SK-N-MC (cell line): ENCODE measurements around the gene NUP214.
"Not testable (repeated sequence)": the region's sequence is repeated elsewhere in the genome, so short reads cannot be mapped to it uniquely, and the experiment has no call there.

Source experiments
- DNase-seq: peaks from one replicate; pipeline ENCODE4 v3.0.0-alpha.2; 2011; ENCODE audit warnings: low read depth, low spot score
- H3K27ac ChIP-seq: fragments of 200-600 bp; sonication (generic); 2 replicates; pipeline ENCODE4 v1.5.1; 2016; ENCODE audit warnings: mixed run types
- H3K36me3 ChIP-seq: fragments of 200-600 bp; sonication (generic); 2 replicates; pipeline ENCODE4 v1.6.1; 2017; ENCODE audit warnings: antibody characterized with exemption, low read length, mixed read lengths; ENCODE audit not compliant: insufficient read depth
- H3K4me3 ChIP-seq: fragments of 200-600 bp; sonication (generic); 2 replicates; pipeline ENCODE4 v1.5.1; 2016
- H3K9ac ChIP-seq: fragments of 200-600 bp; sonication (generic); 2 replicates; pipeline ENCODE4 v1.8.0; 2017; ENCODE audit warnings: mixed run types, mixed read lengths; ENCODE audit not compliant: insufficient read length
- H3K9me3 ChIP-seq: fragments of 200-600 bp; sonication (generic); 2 replicates; pipeline ENCODE4 v1.6.1; 2017; ENCODE audit warnings: low read depth, mild to moderate bottlenecking, antibody characterized with exemption, low read length, moderate library complexity, mixed read lengths
- EZH2 ChIP-seq: fragments of 200-600 bp; sonication (generic); IDR thresholded peaks from one replicate; pipeline ENCODE4 v1.6.1; 2017; ENCODE audit warnings: antibody characterized with exemption
- FOXP2 ChIP-seq: optimal IDR thresholded peaks from 2 replicates; pipeline ENCODE3; 2011; ENCODE audit warnings: mild to moderate bottlenecking, moderate library complexity; ENCODE audit not compliant: insufficient read depth; ENCODE audit errors: extremely low read length, control extremely low read depth
- POLR2AphosphoS5 ChIP-seq: IDR thresholded peaks from 2 replicates; pipeline ENCODE4 v1.6.1; 2012; ENCODE audit warnings: mild to moderate bottlenecking, low read depth, low read length, borderline replicate concordance

NUP214 gene

DNA sequence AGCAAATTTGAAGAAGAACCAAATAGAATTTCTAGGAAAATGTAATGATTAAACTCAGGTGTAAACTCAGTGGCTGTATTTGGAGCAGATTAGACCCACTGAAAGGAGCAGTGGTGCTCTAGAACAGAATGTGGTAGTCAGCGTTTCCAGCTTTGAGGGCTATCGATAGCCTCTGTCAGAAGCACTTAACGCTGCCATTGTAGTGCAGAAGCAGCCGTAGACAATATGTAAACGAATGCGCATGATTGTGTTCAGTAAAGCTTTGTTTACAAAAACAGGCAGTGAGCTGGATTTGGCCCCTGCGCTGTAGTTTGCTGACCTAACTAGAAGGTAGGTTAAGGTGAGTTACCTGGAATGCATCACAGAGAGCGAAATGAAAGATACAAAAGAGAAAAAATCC is 78.9 kb downstream of the NUP214 start:
- DNase-seq = no peak
- Histone ChIP-seq H3K36me3 (peaks cover 50% of the 10 kb centered on the region), H3K9me3 (no peaks in the 10 kb centered on the region), H3K9ac (no peak overlapping the region), H3K27ac (no peak overlapping the region), H3K4me3 (no peak overlapping the region)
- TF ChIP-seq EZH2 (no peak), POLR2AphosphoS5 (no peak), FOXP2 (no peak)

- Histone ChIP-seq H3K9me3 (no peaks in the 10 kb centered on the region), H3K9ac (no peak overlapping the region), H3K36me3 (peaks cover 46% of the 10 kb centered on the region), H3K4me3 (no peak overlapping the region), H3K27ac (no peak overlapping the region)
- no peak for TF ChIP-seq EZH2
- no peak for TF ChIP-seq FOXP2
- TF ChIP-seq POLR2AphosphoS5 = no peak
- no peak for DNase-seq
Measured at GRCh38 chr9:131206495-131206894, 81.1 kb downstream of the NUP214 start.

GRCh38 chr9:131211920-131212319 is 86.5 kb downstream of the NUP214 start:
- not testable (repeated sequence) for H3K27ac ChIP-seq, H3K9ac ChIP-seq, H3K9me3 ChIP-seq, H3K4me3 ChIP-seq, DNase-seq
- peaks cover 13% of the 10 kb centered on the region; the same call in 1 of the 2 replicates for H3K36me3 ChIP-seq

GRCh38 chr9:131214286-131214856 is 89.0 kb downstream of the NUP214 start:
- Histone ChIP-seq H3K9ac (no peak overlapping the region), H3K4me3 (no peak overlapping the region), H3K9me3 (no peaks in the 10 kb centered on the region), H3K36me3 (peaks cover 10% of the 10 kb centered on the region), H3K27ac (no peak overlapping the region)
- no peak for DNase-seq
- TF ChIP-seq POLR2AphosphoS5 (no peak), EZH2 (no peak), FOXP2 (no peak)

DNA sequence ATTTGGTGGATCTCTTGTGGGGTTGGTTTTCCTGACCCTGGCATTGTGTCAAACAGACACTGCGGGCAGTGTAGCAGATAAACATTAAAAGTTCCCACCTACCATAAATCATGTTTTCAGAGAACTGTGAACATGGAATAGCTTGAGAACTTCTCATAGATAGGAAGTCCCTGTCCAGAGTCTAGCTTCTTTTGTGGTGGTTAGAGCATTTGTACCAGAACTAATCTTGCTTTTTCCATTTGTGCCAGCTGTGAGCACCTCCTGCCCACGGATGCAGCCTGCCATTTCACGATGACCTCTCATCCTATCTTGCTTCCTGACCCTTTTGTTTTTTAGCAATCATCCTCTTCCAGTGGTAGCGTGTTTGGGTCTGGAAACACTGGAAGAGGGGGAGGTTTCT is 89.5 kb downstream of the NUP214 start:
- no peak overlapping the region for H3K9ac ChIP-seq
- DNase-seq = no peak
- peaks cover 7% of the 10 kb centered on the region for H3K36me3 ChIP-seq
- TF ChIP-seq EZH2 = no peak
- no peak for TF ChIP-seq FOXP2
- TF ChIP-seq POLR2AphosphoS5 = no peak
- no peaks in the 10 kb centered on the region for H3K9me3 ChIP-seq
- H3K27ac ChIP-seq = no peak overlapping the region
- no peak overlapping the region for H3K4me3 ChIP-seq

GRCh38 chr9:131216806-131217205 is 91.4 kb downstream of the NUP214 start:
- H3K36me3 ChIP-seq = peaks cover 5% of the 10 kb centered on the region

GRCh38 chr9:131217331-131218031 is 92.1 kb downstream of the NUP214 start:
- Histone ChIP-seq H3K36me3 (peaks cover 5% of the 10 kb centered on the region), H3K27ac (no peak overlapping the region), H3K9ac (no peak overlapping the region), H3K9me3 (no peaks in the 10 kb centered on the region), H3K4me3 (no peak overlapping the region)
- TF ChIP-seq POLR2AphosphoS5 (no peak), EZH2 (no peak), FOXP2 (no peak)
- no peak for DNase-seq

More at GRCh38 chr9:131216806-131217205, 91.4 kb downstream of the NUP214 start:
- Histone ChIP-seq H3K27ac (no peak overlapping the region), H3K4me3 (no peak overlapping the region), H3K9me3 (no peaks in the 10 kb centered on the region), H3K9ac (no peak overlapping the region)
- DNase-seq = no peak
- TF ChIP-seq FOXP2 = no peak
- TF ChIP-seq POLR2AphosphoS5 = no peak
- no peak for TF ChIP-seq EZH2

- DNase-seq = no peak
- Histone ChIP-seq H3K4me3 (no peak overlapping the region), H3K36me3 (peaks cover 5% of the 10 kb centered on the region), H3K27ac (no peak overlapping the region), H3K9me3 (no peaks in the 10 kb centered on the region), H3K9ac (no peak overlapping the region)
- no peak for TF ChIP-seq FOXP2
- TF ChIP-seq POLR2AphosphoS5 = no peak
- no peak for TF ChIP-seq EZH2
Measured at GRCh38 chr9:131218370-131218769, 93.0 kb downstream of the NUP214 start.

GRCh38 chr9:131220485-131220884 is 95.1 kb downstream of the NUP214 start:
- TF ChIP-seq FOXP2 (no peak), POLR2AphosphoS5 (no peak), EZH2 (no peak)
- Histone ChIP-seq H3K27ac (no peak overlapping the region), H3K9me3 (no peaks in the 10 kb centered on the region), H3K9ac (no peak overlapping the region), H3K4me3 (no peak overlapping the region), H3K36me3 (peaks cover 5% of the 10 kb centered on the region)
- DNase-seq = no peak
